Lower leg skin (tissue), 4 donors: ENCODE measurements around the gene TTC24. TPM values are rescaled to one million over a fixed set of nuclear protein-coding genes. Genes with fewer than 3 reads are reported as not detected.
A peak's percentile ranks its signal among the peaks of the same experiment; 100 is the strongest.
"Not testable (repeated sequence)": the region's sequence is repeated elsewhere in the genome, so short reads cannot be mapped to it uniquely, and the experiment has no call there.

Experiments used
- DNase-seq, 2 donors: peaks; one replicate each; pipeline ENCODE4 v3.0.0-alpha.2; 2019; ENCODE audit warnings: low spot score in 2 of 2
- H3K4me3 ChIP-seq: fragments of 200-600 bp; sonication (generic); 2 replicates; pipeline ENCODE4 v1.5.1; 2017; ENCODE audit warnings: mild to moderate bottlenecking, low read depth; ENCODE audit not compliant: poor library complexity, severe bottlenecking
- CTCF ChIP-seq, 3 donors: fragments of 450-650 bp; IDR thresholded peaks; one replicate each; pipeline ENCODE4 v1.5.1; 2016; ENCODE audit warnings: antibody characterized with exemption in 3 of 3, mild to moderate bottlenecking in 3 of 3, moderate library complexity in 2 of 3
- POLR2A ChIP-seq, 2 donors: fragments of 450-650 bp; IDR thresholded peaks; one replicate each; pipeline ENCODE4 v1.6.1; 2016 to 2017; ENCODE audit warnings: antibody characterized with exemption in 2 of 2, mild to moderate bottlenecking in 1 of 2, moderate library complexity in 1 of 2
- WGBS, 2 donors: methylation state at CpG; one replicate each; pipeline ENCODE4 v1.1.5; 2018; 5-methylcytosine and 5-hydroxymethylcytosine counted together
- intact Hi-C: fragments of 100-400 bp; cut with DNase I; formaldehyde crosslinking; loops from one replicate; pipeline ENCODE4 v1.15.0; 2023; ENCODE audit warnings: low total_unique reads
- total RNA-seq, 4 donors: library from RNA; depleted of rRNA; stranded (reverse); fragments of >200 nt; gene quantifications; one replicate each; pipeline ENCODE4 v1.1.0, GENCODE V29; 2016

TTC24 gene
- total RNA-seq, 4 donors from 2014 or later = 0.19 TPM; not detected in 3

DNA sequence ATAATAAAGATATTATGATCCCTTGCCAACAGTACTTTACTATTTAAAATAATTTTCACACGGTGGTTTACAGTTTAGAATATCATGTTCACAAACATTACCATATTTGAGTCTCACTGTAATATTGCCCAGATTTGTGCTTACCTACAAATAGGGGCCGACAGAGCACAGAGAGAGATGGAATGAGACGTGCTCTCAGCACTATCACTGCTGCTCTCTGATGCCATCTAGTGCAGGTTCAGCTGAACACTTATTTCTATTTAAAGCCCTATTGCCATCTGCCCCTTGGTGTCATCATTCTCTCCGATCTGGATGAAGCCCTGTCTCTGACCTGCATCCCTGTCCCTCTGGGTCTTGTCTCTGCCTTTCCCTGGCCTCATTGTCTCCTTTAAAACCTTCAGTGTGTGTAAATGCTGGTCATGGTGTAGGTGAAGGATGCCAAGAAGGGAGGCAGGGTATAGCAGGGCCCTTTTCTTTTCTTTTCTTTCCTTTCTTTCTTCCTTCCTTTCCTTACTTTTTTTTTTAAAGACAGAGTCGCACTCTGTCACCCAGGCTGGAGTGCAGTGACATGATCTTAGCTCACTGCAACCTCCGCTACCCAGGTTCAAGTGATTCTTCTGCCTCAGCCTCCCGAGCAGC, 28.6 kb downstream of the TTC24 start:
- TF ChIP-seq CTCF (IDR thresholded peaks at IDR 0.05) (peak in 1 of 3 donors; percentile 57), POLR2A (IDR thresholded peaks at IDR 0.05) (no peak)
- peak in 1 of 2 donors; percentile 53 for DNase-seq
- intact Hi-C loops = loop anchor here (5.0 kb wide), 1 partner anchor 151 kb away; no protein-coding TSS in a partner anchor
- H3K4me3 ChIP-seq = no peak overlapping the region
- 31 to 33% methylated on average over 7 of the region's 7 CpGs for WGBS, 2 donors

- no peak for DNase-seq
- intact Hi-C loops = loop anchor here (5.0 kb wide), 1 partner anchor 152 kb away; no protein-coding TSS in a partner anchor
- no peak for TF ChIP-seq POLR2A (IDR thresholded peaks at IDR 0.05)
- TF ChIP-seq CTCF (IDR thresholded peaks at IDR 0.05) = no peak
- H3K4me3 ChIP-seq = no peak overlapping the region
- WGBS, 2 donors = 29 to 47% methylated on average over 6 of the region's 6 CpGs
Observed at GRCh38 chr1:156608981-156609380, 29.5 kb downstream of the TTC24 start.

DNA sequence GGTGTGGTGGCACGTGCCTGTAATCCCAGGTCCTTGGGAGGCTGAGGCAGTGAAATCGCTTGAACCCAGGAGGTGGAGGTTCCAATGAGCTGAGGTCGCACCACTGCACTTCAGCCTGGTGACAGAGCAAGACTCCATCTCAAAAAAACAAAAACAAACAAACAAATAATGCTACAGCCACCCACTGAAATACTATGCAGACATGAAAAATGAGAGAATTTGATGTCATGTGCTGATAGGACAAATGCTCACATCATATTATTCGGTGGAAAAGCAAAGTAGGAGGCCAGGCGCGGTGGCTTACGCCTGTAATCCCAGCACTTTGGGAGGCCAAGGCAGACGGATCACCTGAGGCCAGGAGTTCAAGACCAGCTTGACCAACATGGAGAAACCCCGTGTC, 30.5 kb downstream of the TTC24 start:
- DNase-seq, H3K4me3 ChIP-seq, intact Hi-C loops: not testable (repeated sequence)
- WGBS, 2 donors = 89 to 95% methylated on average over 9 of the region's 9 CpGs

- H3K4me3 ChIP-seq = no peak overlapping the region
- DNase-seq = no peak
- 63 to 65% methylated on average over 3 of the region's 3 CpGs for WGBS, 2 donors
- intact Hi-C loops = no loop called here
- TF ChIP-seq CTCF (IDR thresholded peaks at IDR 0.05) = no peak
- no peak for TF ChIP-seq POLR2A (IDR thresholded peaks at IDR 0.05)
Observed at GRCh38 chr1:156612666-156613065, 33.1 kb downstream of the TTC24 start.

DNA sequence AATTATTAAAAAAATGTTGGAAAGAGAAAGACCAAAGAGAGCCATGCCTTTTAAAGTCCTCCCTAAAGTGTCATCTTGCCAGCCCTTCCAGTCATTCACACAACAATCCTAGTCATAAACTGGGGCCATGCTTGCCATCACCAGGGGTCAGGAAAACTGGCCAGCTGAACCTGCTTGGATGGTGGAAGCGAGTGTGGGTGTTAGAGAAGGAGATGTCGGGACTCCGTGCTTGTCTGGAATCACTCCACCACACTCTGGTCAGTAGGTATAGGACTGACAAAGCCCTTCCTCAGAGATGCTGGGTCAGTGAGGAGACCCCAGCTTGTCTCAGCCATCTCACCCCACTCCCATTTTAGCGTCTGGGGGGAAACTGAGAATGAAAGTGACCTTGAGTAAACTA, 36.4 kb downstream of the TTC24 start:
- 43 to 67% methylated on average over 4 of the region's 4 CpGs for WGBS, 2 donors
- no peak for TF ChIP-seq CTCF (IDR thresholded peaks at IDR 0.05)
- TF ChIP-seq POLR2A (IDR thresholded peaks at IDR 0.05) = no peak
- intact Hi-C loops = no loop called here
- DNase-seq = no peak
- H3K4me3 ChIP-seq = no peak overlapping the region

- TF ChIP-seq CTCF (IDR thresholded peaks at IDR 0.05) = no peak
- TF ChIP-seq POLR2A (IDR thresholded peaks at IDR 0.05) = no peak
- DNase-seq = no peak
- intact Hi-C loops = no loop called here
- no peak overlapping the region for H3K4me3 ChIP-seq
- 13 to 18% methylated on average over 5 of the region's 5 CpGs for WGBS, 2 donors
Observed at GRCh38 chr1:156616463-156616862, 36.9 kb downstream of the TTC24 start.
